RWPE1 (cell line): ENCODE results near the gene WDR38.

Experiments
- CTCF ChIA-PET: fragments of 350-600 bp; sonication (Branson Sonifier 250); formaldehyde crosslinking; extraction: SDS; loops from one replicate; lab custom pipeline; 2021; lab: Yijun Ruan, JAX
- POLR2A ChIA-PET: fragments of 400-600 bp; formaldehyde crosslinking; extraction: SDS; loops from one replicate; lab custom pipeline; 2020; ENCODE audit warnings: antibody characterized with exemption; ENCODE audit not compliant: low non-redundant PET; lab: Yijun Ruan, JAX
- DNase-seq: peaks from one replicate; pipeline ENCODE4 v3.0.0; 2012; ENCODE audit warnings: low spot score
- H3K27ac ChIP-seq: fragments of 450-650 bp; 2 replicates; pipeline ENCODE4 v1.5.1; 2017
- CTCF ChIP-seq: fragments of 450-650 bp; conservative IDR thresholded peaks from 2 replicates; pipeline ENCODE4 v1.5.1; 2017; ENCODE audit warnings: low read depth, mild to moderate bottlenecking

Gene WDR38

DNA sequence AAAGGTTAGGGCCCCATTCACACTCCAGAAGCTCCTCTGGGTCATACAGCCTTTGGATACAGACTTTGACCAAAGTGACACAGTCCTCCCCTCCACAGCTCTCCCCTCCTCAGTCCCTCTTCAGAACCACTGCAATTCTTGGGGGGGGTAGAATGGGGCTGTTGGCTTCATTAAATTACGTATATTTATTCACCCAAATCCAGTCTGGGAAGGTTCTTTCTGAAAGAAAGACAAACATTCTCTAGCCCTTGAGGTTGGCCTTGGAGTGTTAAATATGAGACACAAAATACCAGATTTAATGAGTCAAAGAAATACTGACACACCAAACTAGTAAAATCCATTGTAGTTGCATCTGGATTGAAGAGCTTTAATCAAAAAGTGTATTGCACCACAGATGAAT lies 24.8 kb downstream of the WDR38 start:
- ChIA-PET POLR2A (interaction anchor here (0.5 kb wide), 1 partner anchor 109 kb away, joined by 3 read pairs; no protein-coding TSS in a partner anchor), CTCF (interaction anchor here (0.7 kb wide), 1 partner anchor 9 kb away, joined by 3 read pairs; no protein-coding TSS in a partner anchor)
- DNase-seq: no peak
- H3K27ac ChIP-seq: no peak overlapping the region
- no peak for TF ChIP-seq CTCF

GRCh38 chr9:124878518-124878917 lies 25.3 kb downstream of the WDR38 start:
- no peak for TF ChIP-seq CTCF
- ChIA-PET POLR2A (interaction anchor here (0.6 kb wide), 1 partner anchor 16 kb away, joined by 3 read pairs; no protein-coding TSS in a partner anchor), CTCF (interaction anchor here (0.5 kb wide), 1 partner anchor 311 kb away, joined by 4 read pairs; no protein-coding TSS in a partner anchor)
- DNase-seq: no peak
- peak overlapping the region; percentile 40 for H3K27ac ChIP-seq

GRCh38 chr9:124879226-124879625 lies 26.0 kb downstream of the WDR38 start:
- ChIA-PET CTCF (interaction anchor here (0.5 to 1.1 kb wide), 3 partner anchors 10 to 311 kb away, joined by 3 to 4 read pairs (median 4); no protein-coding TSS in a partner anchor), POLR2A (interaction anchor here (0.6 kb wide), 1 partner anchor 17 kb away, joined by 3 read pairs; no protein-coding TSS in a partner anchor)
- no peak for TF ChIP-seq CTCF
- DNase-seq: no peak
- H3K27ac ChIP-seq: peak overlapping the region; percentile 37; the same call in 1 of the 2 replicates

GRCh38 chr9:124880501-124880900 lies 27.2 kb downstream of the WDR38 start:
- no peak for TF ChIP-seq CTCF
- CTCF ChIA-PET: interaction anchor here (0.6 to 1.0 kb wide), 3 partner anchors 14 to 105 kb away, joined by 3 read pairs; no protein-coding TSS in a partner anchor

GRCh38 chr9:124881138-124881743 lies 28.0 kb downstream of the WDR38 start:
- no peak for DNase-seq
- no peak for TF ChIP-seq CTCF
- ChIA-PET POLR2A (no interaction called here), CTCF (interaction anchor here (0.9 to 1.0 kb wide), 2 partner anchors 13 to 75 kb away, joined by 3 to 5 read pairs; no protein-coding TSS in a partner anchor)
- peak overlapping the region; percentile 45 for H3K27ac ChIP-seq

More at GRCh38 chr9:124880501-124880900, 27.2 kb downstream of the WDR38 start:
- H3K27ac ChIP-seq: peak overlapping the region; percentile 45
- POLR2A ChIA-PET: no interaction called here
- DNase-seq: no peak

DNA sequence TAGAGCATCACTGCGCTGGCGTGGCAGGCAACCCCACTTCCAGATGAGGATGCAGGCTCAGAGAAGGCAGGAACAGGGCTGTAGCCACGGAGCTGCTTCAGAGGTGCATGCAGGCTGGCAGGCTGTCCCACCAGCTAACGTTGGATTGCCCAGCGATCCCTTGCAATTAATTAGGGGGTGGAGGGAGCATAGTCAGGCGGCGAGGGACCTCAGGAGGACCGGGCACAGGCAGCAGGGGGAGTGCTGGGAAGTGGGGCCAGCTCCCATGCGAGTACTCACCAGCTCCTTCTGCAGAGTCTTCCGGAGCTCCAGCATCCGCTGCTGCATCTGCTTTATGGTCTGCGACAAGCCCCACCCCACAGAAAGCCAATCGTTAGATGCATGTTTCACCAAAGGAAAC lies 29.0 kb downstream of the WDR38 start:
- ChIA-PET CTCF (interaction anchor here (0.6 to 1.2 kb wide), 5 partner anchors 10 to 108 kb away, joined by 3 to 5 read pairs (median 3); partner anchors contain the start of gene WDR38), POLR2A (no interaction called here)
- no peak for DNase-seq
- H3K27ac ChIP-seq: no peak overlapping the region; the same call in 1 of the 2 replicates
- TF ChIP-seq CTCF: no peak
